IMR-90 (cell line): ENCODE results near the gene NBPF1. TPM values are rescaled to one million over a fixed set of nuclear protein-coding genes. Genes with fewer than 3 reads are reported as not detected.

Experiments used
- ATAC-seq: fragments of 200-7000 bp; cut with Tn5 transposase; 2 replicates; pipeline ENCODE4 v1.9.1; 2020; ENCODE audit warnings: low read depth, mild to moderate bottlenecking, moderate library complexity
- BruUV-seq: library from RNA; stranded (reverse); fragments of 400-500 nt; replicated peaks from 2 replicates; lab custom pipeline; 2021; lab: Mats Ljungman, UMichigan
- CTCF ChIA-PET: fragments of 300-600 bp; formaldehyde crosslinking; extraction: SDS; loops from one replicate; lab custom pipeline; 2021; ENCODE audit warnings: antibody characterized with exemption; lab: Yijun Ruan, JAX
- POLR2A ChIA-PET: fragments of 300-600 bp; sonication (Branson Sonifier 250); formaldehyde crosslinking; loops from one replicate; lab custom pipeline; 2022; ENCODE audit warnings: antibody characterized with exemption; ENCODE audit not compliant: unreplicated experiment; lab: Charles Lee
- DNase-seq: peaks from one replicate; pipeline ENCODE4 v3.0.0; 2013
- H2AFZ ChIP-seq: replicated peaks from 2 replicates; pipeline ENCODE3; 2013; ENCODE audit warnings: low read length, mild to moderate bottlenecking; ENCODE audit not compliant: poor library complexity
- H2AK5ac ChIP-seq: 2 replicates; pipeline ENCODE4 v1.6.1; 2013; ENCODE audit warnings: low read depth, low read length, inconsistent platforms
- H2AK9ac ChIP-seq: replicated peaks from 2 replicates; pipeline ENCODE3; 2013; ENCODE audit warnings: mild to moderate bottlenecking, low read depth, low read length, moderate library complexity; ENCODE audit not compliant: poor library complexity
- H2BK120ac ChIP-seq: 2 replicates; pipeline ENCODE4 v1.6.1; 2013; ENCODE audit warnings: low read depth, low read length, inconsistent platforms
- H2BK15ac ChIP-seq: 3 replicates; pipeline ENCODE4 v1.6.1; 2013; ENCODE audit warnings: low read depth, low read length, inconsistent platforms
- H2BK20ac ChIP-seq: 2 replicates; pipeline ENCODE4 v1.6.1; 2013; ENCODE audit warnings: low read depth, mild to moderate bottlenecking, inconsistent platforms, low read length, moderate library complexity
- H2BK5ac ChIP-seq: 2 replicates; pipeline ENCODE4 v1.6.1; 2013; ENCODE audit warnings: mild to moderate bottlenecking, low read depth, low read length, inconsistent platforms; ENCODE audit not compliant: poor library complexity, severe bottlenecking
- H3K14ac ChIP-seq: replicated peaks from 2 replicates; pipeline ENCODE4 v1.6.1; 2013; ENCODE audit warnings: low read depth, low read length, inconsistent platforms
- H3K18ac ChIP-seq: 2 replicates; pipeline ENCODE4 v1.6.1; 2013; ENCODE audit warnings: low read depth, low read length, control low read depth
- H3K23ac ChIP-seq: 2 replicates; pipeline ENCODE4 v1.6.1; 2013; ENCODE audit warnings: low read depth, low read length, inconsistent platforms
- H3K27ac ChIP-seq: 2 replicates; pipeline ENCODE4 v1.5.1; 2013; ENCODE audit warnings: mild to moderate bottlenecking, control low read depth, low read length; ENCODE audit not compliant: insufficient read depth
- H3K27me3 ChIP-seq: 2 replicates; pipeline ENCODE4 v1.6.1; 2013; ENCODE audit warnings: low read length; ENCODE audit not compliant: control insufficient read depth, insufficient read depth
- H3K36me3 ChIP-seq: 2 replicates; pipeline ENCODE4 v1.6.1; 2013; ENCODE audit warnings: low read length, mixed read lengths; ENCODE audit not compliant: control insufficient read depth, insufficient read depth
- H3K4ac ChIP-seq: 2 replicates; pipeline ENCODE4 v1.6.1; 2013; ENCODE audit warnings: low read depth, low read length, inconsistent platforms
- H3K4me1 ChIP-seq: 2 replicates; pipeline ENCODE4 v1.6.1; 2013; ENCODE audit warnings: low read length, mixed read lengths; ENCODE audit not compliant: control insufficient read depth, insufficient read depth
- H3K4me2 ChIP-seq: 2 replicates; pipeline ENCODE4 v1.6.1; 2013; ENCODE audit warnings: low read depth, mild to moderate bottlenecking, control low read depth, low read length, moderate library complexity
- H3K4me3 ChIP-seq: 2 replicates; pipeline ENCODE4 v1.5.1; 2013; ENCODE audit warnings: low read depth, mild to moderate bottlenecking, control low read depth, low read length, moderate library complexity; ENCODE audit not compliant: insufficient read depth
- H3K56ac ChIP-seq: 2 replicates; pipeline ENCODE4 v1.6.1; 2013; ENCODE audit warnings: low read length, inconsistent platforms; ENCODE audit not compliant: insufficient read depth; ENCODE audit errors: extremely low read depth
- H3K79me1 ChIP-seq, 2 experiments: 2 replicates each; pipeline ENCODE4 v1.6.1; 2013; ENCODE audit warnings: low read length in 2 of 2, inconsistent platforms in 1 of 2, low read depth in 1 of 2
- H3K9ac ChIP-seq: 2 replicates; pipeline ENCODE4 v1.6.1; 2013; ENCODE audit warnings: low read depth, low read length, control low read depth
- H3K9me1 ChIP-seq: 2 replicates; pipeline ENCODE4 v1.6.1; 2013; ENCODE audit warnings: low read length, inconsistent platforms; ENCODE audit not compliant: insufficient read depth
- H3K9me3 ChIP-seq: 2 replicates; pipeline ENCODE4 v1.6.1; 2013; ENCODE audit warnings: low read length; ENCODE audit not compliant: control insufficient read depth, insufficient read depth
- H4K20me1 ChIP-seq: 2 replicates; pipeline ENCODE4 v1.6.1; 2013; ENCODE audit warnings: low read length, inconsistent platforms; ENCODE audit not compliant: insufficient read depth
- H4K5ac ChIP-seq: 2 replicates; pipeline ENCODE4 v1.6.1; 2013; ENCODE audit warnings: mild to moderate bottlenecking, low read depth, low read length, control low read depth
- H4K8ac ChIP-seq, 2 experiments: 2 replicates each; pipeline ENCODE4 v1.6.1; 2013; ENCODE audit warnings: low read depth in 2 of 2, low read length in 2 of 2, control low read depth in 1 of 2, inconsistent platforms in 1 of 2
- H4K91ac ChIP-seq: 2 replicates; pipeline ENCODE4 v1.6.1; 2013; ENCODE audit warnings: low read depth, low read length, inconsistent platforms; ENCODE audit not compliant: insufficient read depth
- CEBPB ChIP-seq: IDR thresholded peaks from 2 replicates; pipeline ENCODE4 v1.6.1; 2012; ENCODE audit warnings: low read depth, low read length, improper control_type of control experiment
- CHD1 ChIP-seq: IDR thresholded peaks from 2 replicates; pipeline ENCODE4 v1.6.1; 2012; ENCODE audit warnings: low read depth, low read length, improper control_type of control experiment
- MAFK ChIP-seq: IDR thresholded peaks from 2 replicates; pipeline ENCODE4 v1.6.1; 2012; ENCODE audit warnings: low read depth, low read length, improper control_type of control experiment
- MXI1 ChIP-seq: IDR thresholded peaks from 2 replicates; pipeline ENCODE4 v1.6.1; 2012; ENCODE audit warnings: low read depth, mild to moderate bottlenecking, low read length, moderate library complexity, borderline replicate concordance
- NFE2L2 ChIP-seq: fragments of 150-350 bp; IDR thresholded peaks from 2 replicates; pipeline ENCODE4 v1.6.1; 2016; ENCODE audit warnings: low read depth, mild to moderate bottlenecking, low read length
- POLR2A ChIP-seq: IDR thresholded peaks from 2 replicates; pipeline ENCODE4 v1.6.1; 2012; ENCODE audit warnings: mild to moderate bottlenecking, low read depth, low read length
- RAD21 ChIP-seq: IDR thresholded peaks from 2 replicates; pipeline ENCODE4 v1.6.1; 2012; ENCODE audit warnings: low read length, improper control_type of control experiment
- RCOR1 ChIP-seq: IDR thresholded peaks from 2 replicates; pipeline ENCODE4 v1.6.1; 2012; ENCODE audit warnings: mild to moderate bottlenecking, low read length, improper control_type of control experiment; ENCODE audit not compliant: insufficient replicate concordance
- SMC3 ChIP-seq: fragments of 150-350 bp; IDR thresholded peaks from 2 replicates; pipeline ENCODE4 v1.6.1; 2016; ENCODE audit warnings: low read depth, mild to moderate bottlenecking, antibody characterized with exemption, low read length, moderate library complexity
- WGBS, 2 experiments: methylation state at CpG; one replicate each; pipeline versions ENCODE4 v1.1.5 to v1.1.7; 2013; ENCODE audit warnings: missing lambda C conversion rate in 2 of 2; ENCODE audit not compliant: insufficient read length in 1 of 2; ENCODE audit errors: extremely low coverage in 2 of 2; 5-methylcytosine and 5-hydroxymethylcytosine counted together
- dilution Hi-C: fragments of 300-500 bp; cut with HindIII; formaldehyde crosslinking; loops from one replicate; pipeline ENCODE4 v1.14.3; 2018; ENCODE audit warnings: low sequenced_read_pairs; ENCODE audit not compliant: unreplicated experiment
- in situ Hi-C: fragments of 300-500 bp; cut with MboI; formaldehyde crosslinking; loops from 3 replicates; pipeline ENCODE4 v1.14.3; 2019; ENCODE audit warnings: low sequenced_read_pairs, inconsistent platforms, mixed read lengths
- intact Hi-C: fragments of 100-400 bp; cut with micrococcal nuclease; formaldehyde crosslinking; loops from 2 replicates; pipeline ENCODE4 v1.10.0; 2022
- polyA plus RNA-seq, 3 experiments: library from polyadenylated mRNA; depleted of rRNA; stranded (reverse); fragments of >200 nt; gene quantifications; 2 replicates each; pipeline ENCODE4 v1.2.3, GENCODE V29; 2012; ENCODE audit warnings: low replicate concordance in 1 of 3
- total RNA-seq: library from RNA; depleted of rRNA; stranded (reverse); fragments of >200 nt; gene quantifications from 2 replicates; pipeline ENCODE4 v1.2.3, GENCODE V29; 2012
- TF ChIP-seq, protein P1 (sequence below): fragments of 150-350 bp; IDR thresholded peaks from 2 replicates; pipeline ENCODE4 v1.6.1; 2016; ENCODE audit warnings: low read depth, mild to moderate bottlenecking, low read length, moderate library complexity, borderline replicate concordance
- TF ChIP-seq, protein P2 (sequence below): fragments of 150-350 bp; IDR thresholded peaks from 2 replicates; pipeline ENCODE4 v1.6.1; 2017; ENCODE audit warnings: mild to moderate bottlenecking, antibody characterized with exemption, low read length, low read depth
- TF ChIP-seq, protein P3 (sequence below): conservative IDR thresholded peaks from 2 replicates; pipeline ENCODE4 v1.5.1; 2012; ENCODE audit warnings: mild to moderate bottlenecking, low read depth, low read length, improper control_type of control experiment

The NBPF1 gene
- total and polyA plus RNA-seq, 2 of the 4 experiments (the other 2 are of a cell fraction): 18.8 to 25.3 TPM

DNA sequence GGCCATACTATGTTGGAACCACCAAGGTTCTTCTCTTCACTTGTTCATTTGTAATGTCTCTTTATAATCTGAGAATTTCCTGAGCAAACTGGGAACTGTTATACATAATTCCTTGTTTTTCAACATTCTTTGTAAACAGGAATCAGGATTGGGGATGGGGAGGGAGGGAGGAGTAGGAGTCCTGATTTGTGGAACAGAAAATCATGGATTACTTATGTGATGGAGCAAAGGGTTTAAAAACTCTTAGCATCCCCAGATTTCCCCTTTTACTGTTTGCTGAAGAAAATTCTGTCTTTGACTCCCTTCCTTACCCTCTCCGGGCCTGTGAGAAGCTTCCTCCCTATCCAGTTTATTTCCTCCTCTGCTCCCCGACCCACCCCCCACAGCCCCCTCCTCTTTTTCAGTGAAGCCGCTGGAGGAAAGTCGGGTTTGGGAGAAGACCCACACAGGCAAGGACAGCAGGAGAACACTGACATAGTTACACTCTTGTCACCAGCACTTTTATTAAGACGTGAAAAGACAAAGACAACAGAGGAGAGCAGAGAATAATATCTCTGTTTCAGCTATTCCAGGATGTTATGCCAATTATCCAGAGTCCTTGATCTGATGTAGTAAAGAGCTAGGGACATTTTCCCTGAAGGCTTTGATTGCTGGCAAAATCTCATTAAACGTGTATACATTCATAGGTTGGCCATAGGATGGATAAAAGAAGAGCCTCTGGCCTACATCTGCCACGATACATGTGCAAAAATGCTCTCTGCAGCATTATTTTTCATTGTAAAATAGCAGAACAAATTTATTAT lies 4.6 kb upstream of the NBPF1 start:
- CTCF ChIA-PET: interaction anchor here (0.7 to 1.2 kb wide), 2 partner anchors 9 to 10 kb away, joined by 3 read pairs; no protein-coding TSS in a partner anchor
- ATAC-seq: no peak

More for the DNA sequence above, 4.6 kb upstream of the NBPF1 start:
- no peak overlapping the region for H2AK5ac ChIP-seq
- 67% methylated on average over 6 of the region's 7 CpGs; no CpG with 5 or more reads in 1 of the 2 experiments for WGBS, 2 experiments
- H2BK120ac ChIP-seq: no peak overlapping the region
- no peak overlapping the region for H3K18ac ChIP-seq
- peaks cover 0 to 5% of the 10 kb centered on the region in 2 experiments; a peak in 1 of 4 replicates for H3K79me1 ChIP-seq
- H3K56ac ChIP-seq: no peak overlapping the region
- POLR2A ChIA-PET: no interaction called here
- no peak overlapping the region for H3K14ac ChIP-seq
- intact Hi-C loops: no loop called here
- no peak overlapping the region for H2BK15ac ChIP-seq
- no peak overlapping the region for H4K5ac ChIP-seq
- H3K4me1 ChIP-seq: no peaks in the 10 kb centered on the region
- H2AFZ ChIP-seq: no peak overlapping the region
- no peak overlapping the region for H3K4ac ChIP-seq
- H3K27ac ChIP-seq: no peak overlapping the region
- TF ChIP-seq POLR2A (no peak), NFE2L2 (no peak), RAD21 (no peak), SMC3 (no peak), CEBPB (no peak), RCOR1 (no peak), MAFK (no peak), CHD1 (no peak), MXI1 (no peak)
- TF ChIP-seq, protein P1, sequence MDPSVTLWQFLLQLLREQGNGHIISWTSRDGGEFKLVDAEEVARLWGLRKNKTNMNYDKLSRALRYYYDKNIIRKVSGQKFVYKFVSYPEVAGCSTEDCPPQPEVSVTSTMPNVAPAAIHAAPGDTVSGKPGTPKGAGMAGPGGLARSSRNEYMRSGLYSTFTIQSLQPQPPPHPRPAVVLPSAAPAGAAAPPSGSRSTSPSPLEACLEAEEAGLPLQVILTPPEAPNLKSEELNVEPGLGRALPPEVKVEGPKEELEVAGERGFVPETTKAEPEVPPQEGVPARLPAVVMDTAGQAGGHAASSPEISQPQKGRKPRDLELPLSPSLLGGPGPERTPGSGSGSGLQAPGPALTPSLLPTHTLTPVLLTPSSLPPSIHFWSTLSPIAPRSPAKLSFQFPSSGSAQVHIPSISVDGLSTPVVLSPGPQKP: no peak
- TF ChIP-seq, protein P2, sequence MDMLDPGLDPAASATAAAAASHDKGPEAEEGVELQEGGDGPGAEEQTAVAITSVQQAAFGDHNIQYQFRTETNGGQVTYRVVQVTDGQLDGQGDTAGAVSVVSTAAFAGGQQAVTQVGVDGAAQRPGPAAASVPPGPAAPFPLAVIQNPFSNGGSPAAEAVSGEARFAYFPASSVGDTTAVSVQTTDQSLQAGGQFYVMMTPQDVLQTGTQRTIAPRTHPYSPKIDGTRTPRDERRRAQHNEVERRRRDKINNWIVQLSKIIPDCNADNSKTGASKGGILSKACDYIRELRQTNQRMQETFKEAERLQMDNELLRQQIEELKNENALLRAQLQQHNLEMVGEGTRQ: no peak
- TF ChIP-seq, protein P3, sequence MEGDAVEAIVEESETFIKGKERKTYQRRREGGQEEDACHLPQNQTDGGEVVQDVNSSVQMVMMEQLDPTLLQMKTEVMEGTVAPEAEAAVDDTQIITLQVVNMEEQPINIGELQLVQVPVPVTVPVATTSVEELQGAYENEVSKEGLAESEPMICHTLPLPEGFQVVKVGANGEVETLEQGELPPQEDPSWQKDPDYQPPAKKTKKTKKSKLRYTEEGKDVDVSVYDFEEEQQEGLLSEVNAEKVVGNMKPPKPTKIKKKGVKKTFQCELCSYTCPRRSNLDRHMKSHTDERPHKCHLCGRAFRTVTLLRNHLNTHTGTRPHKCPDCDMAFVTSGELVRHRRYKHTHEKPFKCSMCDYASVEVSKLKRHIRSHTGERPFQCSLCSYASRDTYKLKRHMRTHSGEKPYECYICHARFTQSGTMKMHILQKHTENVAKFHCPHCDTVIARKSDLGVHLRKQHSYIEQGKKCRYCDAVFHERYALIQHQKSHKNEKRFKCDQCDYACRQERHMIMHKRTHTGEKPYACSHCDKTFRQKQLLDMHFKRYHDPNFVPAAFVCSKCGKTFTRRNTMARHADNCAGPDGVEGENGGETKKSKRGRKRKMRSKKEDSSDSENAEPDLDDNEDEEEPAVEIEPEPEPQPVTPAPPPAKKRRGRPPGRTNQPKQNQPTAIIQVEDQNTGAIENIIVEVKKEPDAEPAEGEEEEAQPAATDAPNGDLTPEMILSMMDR: no peak
- H3K4me2 ChIP-seq: no peak overlapping the region
- H2AK9ac ChIP-seq: no peak overlapping the region
- no peak overlapping the region for H4K8ac ChIP-seq
- in situ Hi-C loops: loop anchor here (25.0 kb wide), 1 partner anchor 419 kb away; no protein-coding TSS in a partner anchor
- no peak for DNase-seq
- dilution Hi-C loops: no loop called here
- no peak overlapping the region for H2BK20ac ChIP-seq
- H3K9me3 ChIP-seq: no peaks in the 10 kb centered on the region
- H3K9me1 ChIP-seq: no peaks in the 10 kb centered on the region
- peaks cover 5% of the 10 kb centered on the region; the same call in 1 of the 2 replicates for H3K36me3 ChIP-seq
- H4K91ac ChIP-seq: no peak overlapping the region
- H4K20me1 ChIP-seq: peaks cover 3% of the 10 kb centered on the region; the same call in 1 of the 2 replicates
- H3K23ac ChIP-seq: no peak overlapping the region
- BruUV-seq: no TSS peak
- no peaks in the 10 kb centered on the region for H3K27me3 ChIP-seq
- H3K4me3 ChIP-seq: no peak overlapping the region
- H3K9ac ChIP-seq: no peak overlapping the region
- no peak overlapping the region for H2BK5ac ChIP-seq
